Stimulated activated CD4-positive, alpha-beta T cell treated with anti-CD3 and anti-CD28 coated beads, TNF-alpha, amount 100 ng/mL, for 4 hours (primary cell): ENCODE data around the gene NOXA1.
A peak's percentile ranks its signal among the peaks of the same experiment; 100 is the strongest.

Experiments used
- DNase-seq, 3 experiments: peaks; one replicate each; pipeline ENCODE4 v3.0.0-alpha.2; 2020; ENCODE audit warnings: low read depth in 3 of 3

The NOXA1 gene

DNA sequence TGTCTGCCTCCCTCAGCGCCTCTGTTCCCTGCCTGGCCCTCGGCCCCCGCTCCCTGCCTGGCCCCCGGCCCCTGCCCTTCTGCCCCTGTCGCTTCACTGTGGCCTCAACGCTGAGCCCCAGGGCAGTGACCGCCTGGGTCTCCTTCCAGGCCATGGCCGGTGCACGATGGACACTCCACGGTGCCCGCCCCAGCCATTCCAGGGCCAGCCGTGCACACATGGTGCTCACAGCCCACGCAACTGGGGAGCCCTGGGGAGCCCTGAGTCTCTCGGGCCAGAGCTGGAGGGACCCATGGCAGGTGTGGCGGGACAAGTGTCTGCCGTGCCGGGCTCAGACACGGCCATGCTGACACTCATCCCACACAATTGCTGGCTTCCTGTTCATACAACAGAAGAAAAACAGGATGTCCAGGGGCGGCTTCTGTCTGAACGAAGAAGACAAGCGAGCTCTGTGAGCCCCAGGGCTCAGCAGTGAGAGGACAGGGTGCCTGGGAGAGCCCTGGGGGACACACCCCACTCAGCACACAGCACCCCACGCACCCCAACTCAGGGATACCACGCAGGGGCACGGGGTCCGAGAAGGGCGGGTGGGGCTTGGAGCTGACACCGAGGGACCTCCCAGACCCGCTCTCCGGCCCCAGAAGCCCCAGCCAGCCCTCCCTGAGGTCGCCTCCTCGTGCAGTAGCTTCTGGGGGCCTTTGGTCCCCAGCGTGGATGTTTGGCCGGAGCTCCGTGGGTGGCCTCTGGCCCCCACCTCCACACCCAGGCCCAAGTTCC, 35.9 kb upstream of the NOXA1 start:
- peak in 1 of 3 experiments; percentile 13 for DNase-seq

DNA sequence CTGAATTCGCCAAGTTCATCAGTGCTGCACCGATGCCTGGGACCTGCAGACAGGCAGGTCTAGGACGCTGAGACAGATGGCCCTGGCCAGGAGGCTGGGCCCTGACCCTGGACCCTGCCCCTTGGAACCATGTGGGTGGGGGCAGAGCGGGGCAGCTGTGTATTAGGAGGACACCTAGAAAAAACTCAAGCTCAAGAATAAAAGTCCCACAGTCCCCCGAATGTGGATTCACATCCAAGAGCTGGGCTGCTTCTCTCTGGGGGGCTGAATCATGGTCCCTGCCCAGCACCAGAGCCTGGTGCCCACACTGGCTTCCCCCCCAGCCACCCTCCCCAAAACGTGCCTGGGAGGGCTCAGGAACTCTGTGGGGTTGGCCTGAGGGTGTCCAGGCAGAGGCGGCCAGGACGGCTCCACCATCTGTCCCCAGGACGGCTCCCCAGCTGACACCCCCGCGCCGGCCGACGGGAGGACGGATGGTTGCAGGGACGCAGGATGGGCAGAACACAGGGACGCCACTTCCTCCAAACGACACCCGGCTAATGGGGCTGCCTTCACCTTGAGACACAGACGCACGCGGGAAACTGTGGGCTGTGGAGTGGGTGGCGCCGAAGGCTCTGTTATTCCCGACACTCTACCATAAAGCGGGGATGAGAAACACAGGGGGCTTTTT, 35.2 kb upstream of the NOXA1 start:
- no peak for DNase-seq

DNA sequence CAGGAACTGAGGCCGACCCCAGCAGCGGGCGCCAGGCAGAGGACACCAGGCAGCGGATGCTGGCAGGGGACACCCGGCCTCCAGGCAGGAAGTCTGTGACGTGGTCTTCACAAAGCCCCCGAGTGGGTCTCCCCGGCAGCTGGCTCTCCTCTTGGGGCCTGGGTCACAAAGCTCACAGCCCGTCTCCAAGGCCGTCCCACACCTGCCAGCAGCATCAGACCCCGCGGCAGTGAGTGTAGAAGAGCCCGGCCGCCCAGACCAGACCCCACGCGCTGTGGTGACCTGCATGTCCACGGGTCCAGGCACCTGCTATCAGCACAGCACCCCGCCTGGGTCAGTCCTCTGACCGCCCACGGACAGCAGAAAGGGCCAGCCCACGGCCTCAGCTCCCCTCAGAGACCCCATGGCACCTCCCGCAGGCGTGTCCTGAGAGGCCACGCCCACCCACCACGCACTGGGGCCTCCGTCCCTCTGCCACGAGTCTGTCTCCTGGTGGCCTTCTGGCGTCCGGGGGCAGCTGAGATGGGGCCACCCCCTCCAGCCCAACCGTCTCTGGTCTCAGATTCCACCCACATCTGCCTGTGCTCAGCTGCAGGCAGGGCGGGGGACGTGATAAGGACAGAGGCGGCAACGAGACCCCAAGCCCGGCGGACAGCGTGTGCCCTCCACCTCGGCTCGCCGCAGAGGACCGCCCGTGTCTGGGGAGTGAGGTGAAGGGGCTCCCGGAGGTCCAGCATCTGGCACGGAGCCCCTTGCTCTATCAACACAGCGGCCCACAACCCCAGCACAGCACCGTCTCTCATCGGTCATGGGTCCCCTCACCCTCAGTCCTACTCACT, 34.4 kb upstream of the NOXA1 start:
- DNase-seq, result no peak

DNA sequence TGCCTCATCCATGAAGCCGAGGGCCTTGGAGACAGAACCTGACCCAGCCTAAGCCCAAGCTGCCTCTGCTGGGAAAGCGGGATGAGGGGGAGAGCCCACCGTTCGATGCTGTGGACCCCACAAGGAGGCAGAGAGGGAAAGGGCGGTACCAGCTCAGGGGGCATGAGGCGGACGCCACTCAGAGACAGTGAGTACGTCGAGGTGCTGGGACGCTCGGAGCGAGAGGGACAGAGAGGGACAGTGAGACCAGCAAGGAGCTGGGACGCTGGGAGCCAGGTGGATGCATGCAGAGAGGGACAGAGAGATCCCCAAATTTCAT, 33.8 kb upstream of the NOXA1 start:
- DNase-seq, result no peak

DNA sequence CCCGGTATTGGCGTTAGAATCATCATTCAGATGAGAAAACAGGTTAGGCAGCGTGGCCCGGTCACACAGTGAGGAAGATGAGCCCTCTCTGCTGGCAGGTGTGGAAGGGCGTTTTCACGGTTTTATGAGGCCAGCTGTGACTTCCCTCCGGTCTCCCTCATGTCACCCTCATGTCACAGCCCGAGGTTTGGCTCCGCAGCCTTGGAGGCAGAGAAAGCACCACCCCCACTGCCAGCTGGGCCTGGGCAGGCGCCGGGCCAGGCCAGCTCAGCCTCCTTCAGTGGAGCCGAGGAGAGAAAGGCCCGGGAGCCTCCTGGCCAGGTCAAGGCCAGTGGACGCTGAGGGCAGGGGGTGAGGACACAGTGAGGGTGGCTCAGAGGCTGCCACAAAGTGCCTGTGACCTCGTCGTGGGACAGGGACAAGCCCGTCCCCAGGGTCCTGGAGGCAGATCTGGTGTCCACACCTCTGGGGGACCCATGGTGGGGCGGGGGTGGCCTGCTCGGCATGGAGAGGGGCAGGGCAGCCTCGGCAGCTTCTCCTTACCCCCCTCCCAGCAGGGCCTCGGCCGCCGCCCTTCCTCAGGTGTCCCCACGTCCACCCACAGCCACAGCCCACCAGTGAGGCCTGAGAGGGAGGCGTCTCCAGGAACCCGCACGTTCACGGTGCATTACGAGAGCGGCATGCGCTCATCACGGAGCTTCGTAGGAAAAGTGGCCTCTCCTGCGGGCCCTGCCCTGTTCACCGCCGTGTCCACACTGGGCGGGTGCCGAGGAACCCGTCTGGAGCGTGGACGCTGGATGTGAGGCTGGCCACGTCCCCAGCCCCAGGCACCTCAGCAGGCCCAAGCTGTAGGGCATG, 32.4 kb upstream of the NOXA1 start:
- no peak for DNase-seq

DNA sequence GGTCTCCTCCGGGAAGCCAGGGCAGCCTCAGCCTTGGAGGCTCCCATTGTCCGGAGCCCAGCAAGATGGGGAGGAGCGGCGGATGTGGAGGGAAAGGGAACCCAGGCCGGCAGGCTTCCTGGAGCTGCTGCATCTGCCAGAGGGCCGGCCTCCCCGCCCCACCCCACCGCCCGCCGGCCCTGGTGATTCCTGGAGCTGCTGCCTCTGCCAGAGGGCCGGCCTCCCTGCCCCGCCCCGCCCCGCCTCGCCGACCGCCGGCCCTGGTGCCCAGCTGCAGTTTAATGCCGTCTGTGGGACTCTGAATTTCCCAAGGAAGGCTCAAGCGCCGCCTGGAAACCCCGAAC, 31.8 kb upstream of the NOXA1 start:
- DNase-seq, result no peak

DNA sequence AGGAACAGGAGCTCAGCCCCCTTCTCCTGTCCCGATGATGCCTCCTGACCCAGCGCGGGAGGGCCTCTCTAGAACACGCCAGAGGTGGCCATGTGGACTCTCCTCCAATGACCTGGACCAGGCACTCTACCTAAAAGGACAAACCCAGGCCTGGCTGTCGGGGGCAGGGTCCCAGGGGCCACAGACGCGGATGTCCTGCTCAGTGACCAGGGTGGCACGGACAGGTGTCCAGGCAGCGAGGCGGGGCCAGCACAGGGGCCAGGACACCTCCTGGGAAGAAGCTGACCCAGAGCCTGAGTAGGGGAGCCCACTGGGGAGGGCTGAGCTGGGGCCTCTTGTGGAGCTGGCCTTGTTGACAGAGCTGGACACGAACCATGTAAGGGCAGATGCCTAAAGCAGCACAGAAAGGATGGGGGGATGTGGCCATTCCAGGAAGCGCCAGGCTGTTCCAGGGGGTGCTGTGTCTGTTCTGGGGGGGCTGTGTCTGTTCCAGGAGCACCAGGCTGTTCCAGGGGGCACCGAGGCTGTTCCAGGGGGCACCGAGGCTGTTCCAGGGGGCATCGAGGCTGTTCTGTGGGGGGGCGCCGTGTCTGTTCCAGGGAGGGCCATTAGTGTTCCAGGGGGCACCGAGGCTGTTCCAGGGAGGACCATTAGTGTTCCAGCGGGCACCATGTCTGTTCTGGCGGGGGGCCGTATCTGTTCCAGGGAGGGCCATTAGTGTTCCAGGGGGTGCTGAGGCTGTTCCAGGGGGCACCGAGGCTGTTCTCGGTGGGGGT, 30.8 kb upstream of the NOXA1 start:
- no peak for DNase-seq

DNA sequence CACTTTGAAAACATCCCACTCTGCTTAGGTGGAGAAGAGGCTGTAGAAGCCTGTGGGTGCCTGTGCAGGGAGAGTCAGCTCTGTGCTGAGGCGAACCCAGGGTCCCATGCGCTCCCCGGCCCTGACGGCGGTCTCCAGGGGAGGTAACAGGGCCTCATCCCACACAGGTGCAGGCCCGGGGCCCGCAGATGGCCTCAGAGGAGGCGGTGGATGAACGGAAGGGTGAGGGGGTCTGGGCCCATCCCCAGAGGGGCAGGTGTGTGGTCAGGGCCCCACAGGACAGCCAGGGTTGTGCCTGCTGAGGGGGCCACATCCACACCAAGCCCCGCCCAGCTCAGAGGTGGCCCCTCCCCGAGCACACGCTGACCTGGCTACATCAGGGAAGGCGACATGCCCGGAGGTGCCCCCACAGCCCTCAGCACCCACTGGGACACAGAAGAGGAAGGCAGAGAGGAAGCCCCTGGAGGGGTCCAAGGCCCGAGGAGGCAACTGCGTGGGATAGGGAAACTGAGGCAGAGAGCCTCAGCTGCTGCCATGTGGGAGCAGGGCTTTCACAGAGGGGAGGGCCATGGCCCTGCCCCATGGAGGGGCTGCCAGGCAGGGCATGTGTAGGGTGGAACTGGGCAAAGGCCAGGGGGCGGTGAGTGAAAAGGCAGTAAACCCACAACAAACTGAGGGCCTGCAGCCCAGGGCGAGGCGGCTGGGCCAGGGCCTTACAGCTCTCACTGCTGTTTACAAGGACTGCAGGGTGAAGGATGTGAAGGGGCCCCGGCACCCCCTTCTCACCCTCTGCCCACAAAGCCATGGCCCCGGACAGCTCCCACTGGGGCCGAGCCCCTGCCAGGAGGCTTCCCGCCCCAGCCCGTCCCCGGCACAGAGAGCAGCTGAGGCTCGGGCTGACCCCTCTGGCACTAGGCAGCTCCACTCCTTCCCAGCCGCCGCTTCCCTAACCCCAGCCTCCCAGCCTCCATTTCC, 29.7 kb upstream of the NOXA1 start:
- no peak for DNase-seq

DNA sequence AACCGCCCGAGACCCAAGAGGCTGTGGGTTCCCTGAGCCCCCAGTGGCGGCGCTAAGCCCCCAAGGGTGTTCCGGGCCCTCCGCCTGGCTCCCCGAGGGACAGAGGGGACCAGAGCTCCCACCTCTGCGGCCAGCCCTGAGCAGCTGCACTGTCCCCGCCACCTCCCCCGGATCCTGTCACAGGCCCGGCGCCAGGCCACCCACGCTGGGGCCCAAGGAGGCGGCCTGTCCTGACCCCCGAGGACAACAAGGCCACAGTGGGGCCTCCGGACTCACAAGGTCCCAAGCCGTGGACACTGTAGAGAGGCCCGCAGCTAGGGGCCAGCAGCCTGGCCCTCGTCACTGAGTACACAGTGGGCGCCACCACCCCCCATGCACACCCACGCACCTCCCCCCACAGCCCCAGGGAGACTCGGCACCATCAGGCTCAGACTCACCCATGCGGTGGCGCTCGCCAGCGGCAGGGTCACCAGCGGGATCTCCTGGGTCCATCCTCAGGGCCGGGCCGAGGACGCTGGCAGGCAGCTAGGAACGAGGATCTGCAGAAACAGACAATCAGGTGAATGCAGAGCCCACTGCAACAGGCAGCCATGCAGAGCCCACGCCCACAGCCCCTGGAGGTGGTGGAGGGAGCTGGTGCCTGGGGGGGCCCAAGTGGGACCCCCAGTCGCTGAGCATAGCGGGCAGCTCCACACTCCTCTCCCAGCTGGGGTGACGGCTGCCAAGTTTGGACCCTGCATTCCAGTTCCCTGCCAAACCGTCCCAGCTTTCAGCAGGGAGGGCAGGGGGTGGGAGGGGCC, 28.1 kb upstream of the NOXA1 start:
- no peak for DNase-seq

DNA sequence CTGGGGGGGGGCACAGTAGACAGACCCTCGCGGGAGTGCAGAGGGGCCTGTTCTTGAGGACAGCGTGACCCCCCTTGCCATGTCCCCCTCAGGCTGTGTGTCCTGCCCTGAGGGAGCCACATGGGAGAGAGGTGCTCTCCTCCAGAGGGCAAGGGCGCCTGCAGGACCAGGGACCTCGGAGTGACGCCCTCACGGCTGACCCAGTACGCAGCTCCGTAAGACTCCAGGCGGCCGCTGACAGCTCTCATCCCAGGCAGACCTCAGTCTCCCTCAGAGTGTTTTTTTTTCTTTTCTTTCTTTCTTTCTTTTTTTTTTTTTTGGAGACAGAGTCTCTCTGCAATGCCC, 27.6 kb upstream of the NOXA1 start:
- no peak for DNase-seq

DNA sequence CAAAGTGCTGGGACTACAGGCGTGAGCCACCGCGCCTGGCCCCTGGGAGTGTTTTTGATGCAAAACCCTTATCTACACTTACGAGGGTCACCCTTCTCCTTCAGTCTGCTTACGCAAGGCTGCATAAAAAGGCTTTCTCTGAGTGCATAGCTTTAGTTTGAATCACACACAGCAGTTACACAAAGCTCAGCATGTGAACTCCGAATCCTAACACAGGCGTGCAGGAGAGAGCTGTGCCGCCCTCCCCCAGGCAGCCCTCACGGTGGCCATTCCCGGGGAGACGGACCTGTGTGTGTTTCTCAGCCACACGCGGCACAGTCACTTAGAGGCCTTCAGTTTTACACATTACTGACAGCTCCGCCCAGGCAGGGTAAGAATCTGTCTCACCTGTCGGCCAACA, 27.0 kb upstream of the NOXA1 start:
- no peak for DNase-seq

DNA sequence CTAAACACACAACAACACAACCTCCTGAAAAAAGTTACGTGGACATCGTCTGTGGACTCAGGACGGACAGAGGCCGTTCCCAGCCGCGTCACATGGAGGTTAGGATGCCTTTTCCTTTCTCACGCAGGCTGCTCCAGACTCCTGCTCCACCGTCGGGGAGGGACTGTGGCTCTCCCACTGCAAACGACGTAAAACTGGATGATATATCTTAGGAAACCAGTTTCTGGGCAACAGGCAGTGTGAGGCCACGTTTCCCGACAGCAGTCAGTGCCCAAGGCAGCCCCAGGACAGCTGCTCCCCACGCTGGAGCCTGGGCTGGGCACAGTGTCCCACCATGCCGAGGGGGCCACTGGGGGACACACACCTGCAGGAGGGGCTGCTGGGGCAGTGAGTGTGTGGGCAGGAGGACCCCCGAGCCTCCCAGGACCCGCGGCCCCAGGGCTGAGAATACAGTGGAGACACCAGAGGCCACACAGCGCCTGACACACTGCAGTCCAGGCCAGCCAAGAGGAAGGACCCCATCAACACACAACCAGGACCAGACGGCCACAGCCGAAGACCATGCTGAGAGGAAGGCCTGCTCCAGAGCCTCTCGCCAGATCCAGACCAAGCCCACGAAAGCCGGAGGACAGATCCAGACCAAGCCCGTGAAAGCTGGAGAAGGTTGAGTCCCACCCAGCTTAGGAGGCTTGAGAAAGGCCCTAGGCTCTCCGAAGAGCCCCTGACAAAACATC, 26.4 kb upstream of the NOXA1 start:
- DNase-seq, result no peak

DNA sequence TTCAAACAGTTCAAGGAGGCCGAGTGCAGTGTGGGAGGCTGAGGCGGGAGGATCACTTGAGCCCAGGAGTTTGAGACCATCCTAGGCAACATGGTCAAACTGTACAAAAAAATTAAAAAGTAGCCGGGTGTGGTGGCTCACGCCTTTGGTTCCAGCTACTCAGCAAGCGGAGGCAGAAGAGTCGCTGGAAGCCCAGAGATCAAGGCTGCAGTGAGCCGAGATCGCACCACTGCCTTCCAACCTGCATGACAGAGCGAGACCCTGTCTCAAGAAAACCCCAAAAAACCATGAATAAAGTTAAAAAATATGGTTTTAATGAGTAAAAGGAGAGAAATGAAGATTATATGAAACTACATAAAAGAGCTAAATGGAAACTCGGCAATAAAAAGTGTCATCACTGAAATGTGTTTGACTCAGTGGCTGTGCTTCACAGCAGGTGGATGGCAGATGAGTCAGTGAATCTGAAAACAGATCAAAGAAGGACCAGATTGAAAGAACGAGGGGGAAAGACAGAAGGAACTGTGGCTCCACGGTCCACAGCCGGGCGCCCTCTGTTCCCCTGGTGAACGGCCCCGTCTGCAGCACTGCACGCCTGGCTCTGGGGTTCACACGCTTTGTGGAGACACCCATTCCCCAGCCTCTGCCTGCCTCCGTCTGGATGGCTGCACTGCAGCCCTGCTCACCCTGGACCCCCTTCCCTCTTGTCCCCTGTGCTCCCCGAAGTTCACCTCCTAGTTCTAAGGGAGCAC, 25.3 kb upstream of the NOXA1 start:
- DNase-seq, result no peak

DNA sequence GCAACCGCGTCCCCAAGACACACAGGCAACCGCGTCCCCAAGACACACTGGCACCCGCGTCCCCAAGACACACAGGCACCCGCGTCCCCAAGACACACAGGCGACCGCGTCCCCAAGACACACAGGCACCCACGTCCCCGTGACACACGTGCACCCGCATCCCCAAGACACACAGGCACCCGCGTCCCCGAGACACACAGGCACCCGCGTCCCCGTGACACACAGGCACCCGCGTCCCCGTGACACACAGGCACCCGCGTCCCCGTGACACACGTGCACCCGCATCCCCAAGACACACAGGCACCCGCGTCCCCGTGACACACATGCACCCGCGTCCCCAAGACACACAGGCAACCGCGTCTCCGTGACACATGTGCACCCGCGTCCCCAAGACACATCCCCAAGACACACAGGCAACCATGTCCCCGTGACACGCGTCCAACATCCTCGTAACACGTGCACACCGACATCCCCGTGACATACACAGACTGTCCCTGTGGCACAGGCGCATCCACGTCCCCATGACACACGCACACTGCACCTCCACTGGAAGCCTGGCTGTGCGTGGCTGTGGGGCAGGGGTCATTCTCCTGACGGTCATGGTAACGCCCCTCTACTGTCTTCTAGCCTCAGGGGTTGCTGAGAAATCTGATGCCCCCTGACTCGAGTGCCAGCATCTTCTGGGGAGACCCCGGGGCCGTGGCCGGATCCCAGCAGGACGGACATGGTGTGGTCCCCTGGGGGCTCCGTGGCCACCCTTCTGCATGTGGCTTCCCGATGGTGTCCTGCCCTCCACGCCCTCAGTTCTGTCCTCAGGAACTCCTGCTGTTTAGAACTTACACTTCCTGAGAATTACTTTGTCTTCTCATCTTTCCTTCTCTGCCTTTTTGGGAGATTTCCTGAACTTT, 24.4 kb upstream of the NOXA1 start:
- DNase-seq, result no peak

DNA sequence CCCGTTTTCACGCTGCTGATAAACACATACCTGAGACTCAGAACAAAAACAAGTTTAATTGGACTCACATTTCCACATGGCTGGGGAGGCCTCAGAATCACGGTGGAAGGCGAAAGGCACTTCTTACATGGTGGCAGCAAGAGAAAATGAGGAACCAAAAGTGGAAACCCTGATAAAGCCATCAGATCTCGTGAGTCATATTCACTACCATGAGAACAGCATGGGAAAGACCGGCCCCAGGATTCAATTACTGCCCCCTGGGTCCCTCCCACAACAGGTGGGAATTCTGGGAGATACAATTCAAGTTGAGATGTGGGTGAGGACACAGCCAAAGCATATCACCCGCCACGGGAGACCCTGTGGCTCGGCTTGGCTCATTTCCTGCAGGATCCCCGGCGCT, 20.4 kb upstream of the NOXA1 start:
- DNase-seq, result no peak

DNA sequence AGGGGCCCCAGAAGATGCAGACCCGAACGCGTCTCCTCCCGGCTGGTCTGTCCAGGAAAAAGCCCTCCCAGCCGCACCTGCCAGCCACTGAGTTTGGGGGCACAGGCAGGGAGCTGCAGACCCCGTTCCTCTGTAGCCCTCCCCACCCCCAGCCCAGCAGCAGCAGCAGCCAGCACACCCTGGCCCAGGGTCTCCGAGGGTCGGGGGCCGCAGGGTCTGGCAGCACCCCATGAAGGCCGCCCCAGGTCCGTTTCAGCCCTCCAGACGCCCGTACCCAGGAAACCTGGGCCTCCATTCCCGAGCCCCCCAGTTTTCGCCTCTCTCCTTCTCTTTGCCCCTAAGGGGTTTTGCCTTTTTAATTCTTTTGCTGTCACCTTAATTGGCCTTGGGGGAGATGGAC, 19.9 kb upstream of the NOXA1 start:
- DNase-seq, result no peak
